Hepatic stellate cell (primary cell): ENCODE measurements around the gene QRICH1.

Experiments
- DNase-seq: peaks from one replicate; pipeline ENCODE4 v3.0.0; 2011; ENCODE audit warnings: low spot score

QRICH1 gene

DNA sequence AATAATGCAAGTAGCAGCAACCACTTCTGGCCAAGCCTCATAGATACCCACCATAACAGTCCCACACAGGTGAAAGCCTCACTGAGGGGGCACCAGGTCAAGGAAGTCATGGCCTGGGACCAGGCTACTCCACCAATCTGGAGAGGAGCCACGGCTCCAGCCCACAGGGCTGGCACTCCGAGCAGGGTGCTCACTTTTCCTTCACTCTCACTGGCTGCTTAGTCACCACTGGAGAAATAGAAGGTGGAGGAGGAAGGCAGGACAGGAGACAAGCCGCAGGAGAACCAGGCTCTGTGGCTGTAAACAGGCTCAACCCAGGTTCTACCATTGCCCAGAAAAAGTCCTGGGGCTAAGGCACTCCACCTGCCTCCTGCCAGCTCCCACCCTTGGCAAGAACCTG is 25.6 kb upstream of the QRICH1 start:
- DNase-seq: peak; percentile 65

DNA sequence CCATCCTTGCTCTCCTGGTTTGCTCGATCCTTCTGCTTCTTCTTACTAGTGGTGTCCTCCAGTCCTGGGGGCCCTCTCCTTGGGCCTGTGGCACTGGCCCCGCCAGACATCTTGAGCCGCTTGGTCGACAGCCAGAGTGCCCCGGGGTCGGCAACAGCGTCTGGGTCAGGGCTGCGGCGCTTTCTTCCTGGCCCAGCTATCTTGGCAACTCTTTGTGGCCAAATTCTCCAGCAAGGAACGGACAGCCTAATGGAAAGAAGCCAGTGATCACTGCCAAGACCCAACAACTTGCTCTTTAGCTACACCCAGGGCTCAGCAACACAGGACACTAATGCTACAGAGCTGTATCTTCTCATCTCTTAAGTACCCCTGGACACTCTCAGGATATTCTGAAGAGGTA is 25.2 kb upstream of the QRICH1 start:
- no peak for DNase-seq

DNA sequence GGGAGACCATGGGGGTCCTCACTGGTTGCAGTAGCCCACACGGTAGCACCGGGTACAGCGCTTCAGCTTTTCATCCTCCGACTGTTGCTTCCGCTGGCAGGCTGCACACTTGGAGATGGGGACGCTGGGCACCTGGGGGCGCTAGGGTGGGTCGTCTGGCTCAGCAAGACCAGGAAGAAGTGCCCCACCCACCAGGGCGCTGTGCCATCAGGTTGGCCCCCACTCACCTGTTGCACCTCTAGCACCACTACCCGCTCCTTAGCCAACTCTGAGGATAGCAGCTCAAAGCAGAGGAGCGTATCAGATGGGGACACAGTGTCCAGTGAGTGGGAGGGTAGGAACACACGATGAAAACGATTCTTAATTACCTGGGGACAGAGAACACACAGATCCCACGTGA is 18.4 kb upstream of the QRICH1 start:
- DNase-seq: no peak

DNA sequence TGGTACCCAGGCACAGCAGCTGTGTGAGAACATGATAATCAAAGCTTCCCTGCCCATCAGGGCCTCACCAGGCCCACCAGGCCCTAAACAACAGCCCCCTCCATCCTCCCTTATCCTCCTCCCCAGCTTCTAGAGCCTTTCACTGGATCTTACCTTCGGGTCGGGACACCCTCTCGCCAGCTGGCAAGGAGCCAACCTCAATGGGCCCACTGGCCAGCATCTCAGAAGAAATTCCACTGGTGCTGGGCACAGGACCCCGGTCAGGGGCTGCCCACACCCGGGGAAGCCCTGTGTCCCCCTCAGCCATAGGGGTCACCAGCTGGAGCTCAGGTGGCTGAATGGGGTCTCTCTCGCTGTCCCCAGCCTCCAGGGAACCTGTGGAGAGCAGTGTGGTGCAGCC is 17.5 kb upstream of the QRICH1 start:
- DNase-seq: no peak

DNA sequence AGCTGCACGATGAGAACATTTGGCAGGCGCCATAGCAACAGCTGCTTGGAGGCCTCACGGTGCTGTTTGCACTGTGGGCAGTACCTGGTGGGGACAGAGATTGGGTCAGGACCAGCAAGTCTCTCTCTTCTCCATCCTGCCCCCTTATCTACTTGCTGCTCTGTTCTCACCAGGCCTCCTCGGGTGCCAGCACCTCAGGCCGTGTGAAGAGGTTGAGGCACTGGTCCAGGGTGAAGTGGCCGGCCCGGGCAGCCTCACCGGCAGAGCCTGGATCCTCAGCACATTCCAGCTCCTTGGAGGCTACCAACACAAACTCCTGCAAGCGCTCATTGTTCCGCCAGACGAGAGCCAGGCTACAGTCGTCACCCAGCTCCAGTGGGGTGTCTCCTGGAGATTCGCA is 16.9 kb upstream of the QRICH1 start:
- DNase-seq: no peak

DNA sequence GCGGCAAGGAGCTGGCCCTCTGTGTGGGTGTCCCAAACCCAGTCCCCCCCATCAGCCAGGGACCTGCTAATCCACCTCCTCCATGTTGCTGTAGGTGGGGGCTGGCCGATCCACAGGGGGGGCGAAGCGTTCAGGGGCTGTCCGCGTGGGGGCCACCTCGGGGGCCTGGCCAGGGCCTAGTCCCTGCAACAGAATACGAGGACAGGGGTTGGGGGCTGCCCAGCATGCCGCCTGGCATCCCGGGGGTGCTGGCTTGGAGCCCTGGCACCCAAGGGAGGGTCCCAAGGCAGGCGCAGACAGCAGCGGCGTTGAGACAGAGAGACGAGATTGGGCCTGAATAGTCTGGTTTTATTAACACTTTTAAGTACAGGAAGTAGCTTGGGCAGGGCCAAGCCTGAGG is 14.5 kb upstream of the QRICH1 start:
- DNase-seq: no peak

DNA sequence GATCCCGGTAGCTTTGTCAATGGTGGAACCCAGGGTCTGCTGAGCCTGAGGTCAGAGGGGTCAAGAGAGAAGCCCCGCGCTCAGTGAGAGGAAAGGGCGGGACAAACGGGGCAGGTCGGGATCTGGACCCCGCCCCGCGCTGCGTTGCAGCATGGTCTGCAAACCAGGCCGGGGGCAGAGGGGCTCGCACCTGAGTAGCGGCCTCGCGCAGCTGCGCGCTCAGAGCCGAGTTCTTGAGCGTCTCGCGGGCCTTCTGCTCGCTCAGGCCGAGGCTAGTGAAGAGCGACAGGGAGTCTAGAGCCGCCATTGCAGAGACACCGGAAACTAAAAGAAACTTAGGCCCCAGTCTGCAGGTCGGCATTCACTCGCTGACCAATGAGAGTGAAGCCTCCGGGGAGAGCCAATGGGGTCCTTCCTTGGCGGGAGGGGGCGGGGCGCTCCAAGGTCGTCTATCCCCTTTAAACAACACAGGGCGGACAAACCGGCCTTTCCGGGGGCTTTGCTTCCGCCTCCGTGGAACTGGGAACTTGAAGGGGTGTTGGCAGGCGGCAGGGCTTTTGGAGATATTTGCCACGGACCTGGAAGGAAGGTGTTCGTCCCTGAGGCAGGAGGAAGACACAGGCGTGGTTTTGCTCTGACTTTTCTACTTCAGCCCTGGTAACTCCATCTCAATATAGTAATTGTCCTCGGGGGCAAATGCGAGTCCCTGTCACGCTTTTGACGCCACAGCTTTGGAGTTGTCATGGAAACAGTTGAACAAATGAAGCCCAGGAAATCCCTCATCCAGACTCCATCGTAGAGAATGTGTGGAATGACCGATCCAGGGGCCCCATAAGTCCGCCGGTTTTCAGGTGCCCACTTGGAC is 10.8 kb upstream of the QRICH1 start, which contains the start of gene QARS1:
Gene QARS1, minus strand, starts transcription at position 331 of the 865 bp plus-strand sequence. Its CDS starts 24 bp downstream, at position 307.
- DNase-seq: peak; percentile 99

DNA sequence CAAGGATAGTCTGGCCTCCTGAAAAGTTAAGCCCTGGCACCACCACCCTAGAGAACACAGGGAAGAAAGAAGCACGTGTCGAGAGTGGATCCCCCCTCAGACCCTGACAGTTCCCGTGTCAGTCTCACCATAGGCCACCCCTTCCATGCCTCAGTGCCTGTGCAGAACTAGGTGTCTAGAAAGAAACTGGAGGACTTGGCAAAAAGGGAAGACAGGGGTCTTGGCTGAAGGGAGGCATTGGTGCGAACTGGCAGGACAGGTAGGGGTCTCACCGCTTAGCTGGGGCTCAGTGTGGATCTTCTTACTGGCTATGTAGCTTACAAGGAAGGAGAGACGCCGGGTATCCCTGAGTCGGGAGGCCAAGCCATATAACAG is 10.2 kb upstream of the QRICH1 start:
- DNase-seq: no peak

DNA sequence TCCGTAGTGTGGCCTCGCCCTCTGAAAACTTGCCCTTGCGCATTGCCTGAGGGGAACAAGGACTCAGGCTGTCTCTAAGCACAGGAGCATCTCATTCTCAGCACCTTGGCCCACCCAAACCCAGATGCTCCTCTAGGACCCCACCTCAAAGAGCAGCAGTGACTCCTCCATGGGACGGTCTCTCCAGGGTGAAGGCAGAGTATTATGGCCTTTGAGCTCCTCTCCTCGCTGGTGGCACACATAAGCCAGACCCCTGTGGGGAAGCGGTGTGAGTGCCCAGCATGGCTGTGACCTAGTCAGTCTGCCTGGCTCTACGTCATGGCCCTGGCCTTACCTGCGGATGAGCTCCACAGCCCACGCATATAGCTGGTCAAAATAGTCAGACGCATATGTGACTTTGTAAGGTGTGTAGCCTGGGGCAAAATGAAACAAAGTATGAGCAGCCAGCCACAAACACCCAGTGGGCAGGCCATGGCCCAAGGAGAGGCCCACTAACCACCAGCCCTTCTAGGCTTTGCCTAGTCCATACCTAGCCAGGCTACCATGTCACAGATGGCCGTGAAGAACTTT is 6.3 kb upstream of the QRICH1 start:
- DNase-seq: no peak

DNA sequence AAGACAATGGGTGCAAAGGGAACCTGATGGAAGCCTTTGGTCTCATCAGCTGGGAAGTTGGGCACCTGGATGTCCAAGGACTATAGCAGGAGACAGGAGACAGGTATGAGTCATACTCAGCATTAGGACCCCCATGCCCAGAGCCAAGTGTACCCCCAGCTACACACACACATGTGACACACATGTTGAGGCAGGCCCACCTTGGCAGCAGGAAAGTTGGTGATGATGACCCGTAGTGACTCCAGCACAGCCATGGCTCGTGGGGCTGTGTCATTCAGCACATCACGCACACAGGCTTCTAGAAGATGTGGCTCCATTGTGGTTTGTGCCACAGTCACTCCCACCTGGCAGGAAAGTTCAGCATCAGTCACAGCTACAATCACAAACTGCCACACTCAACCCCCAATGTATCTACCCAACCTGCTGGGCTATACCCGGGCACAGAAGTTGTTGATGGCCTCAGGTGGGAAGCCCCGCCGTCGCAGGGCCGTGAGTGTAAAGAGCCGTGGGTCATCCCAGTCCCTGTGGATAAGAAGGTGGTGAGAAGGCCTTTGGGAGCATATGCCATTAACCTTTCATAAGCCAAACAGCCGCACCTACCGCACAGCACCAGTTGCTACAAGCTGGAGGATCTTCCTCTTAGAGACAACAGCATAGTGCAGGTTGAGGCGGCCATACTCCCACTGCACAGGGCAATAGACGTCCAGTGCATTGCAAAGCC is 5.2 kb upstream of the QRICH1 start:
- no peak for DNase-seq

DNA sequence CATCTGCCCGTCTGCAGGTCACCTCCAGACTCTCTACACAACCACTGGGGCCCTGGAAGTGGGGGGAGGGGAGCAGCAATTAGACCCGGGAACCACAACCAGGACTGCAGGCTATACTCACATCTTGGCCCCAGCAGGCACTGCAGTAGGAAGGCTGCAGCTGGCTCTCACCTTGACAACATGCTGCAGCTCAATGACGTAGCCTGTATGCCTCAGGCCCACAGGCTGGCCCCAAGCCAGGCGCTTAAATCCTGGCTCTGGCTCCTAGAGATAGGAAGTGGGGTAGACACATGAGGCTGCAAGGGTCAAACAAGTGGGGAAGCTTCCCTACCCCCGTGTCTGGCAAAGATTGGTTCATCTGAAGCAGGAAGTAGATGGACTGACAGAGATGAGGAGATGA is 4.6 kb upstream of the QRICH1 start:
- no peak for DNase-seq

DNA sequence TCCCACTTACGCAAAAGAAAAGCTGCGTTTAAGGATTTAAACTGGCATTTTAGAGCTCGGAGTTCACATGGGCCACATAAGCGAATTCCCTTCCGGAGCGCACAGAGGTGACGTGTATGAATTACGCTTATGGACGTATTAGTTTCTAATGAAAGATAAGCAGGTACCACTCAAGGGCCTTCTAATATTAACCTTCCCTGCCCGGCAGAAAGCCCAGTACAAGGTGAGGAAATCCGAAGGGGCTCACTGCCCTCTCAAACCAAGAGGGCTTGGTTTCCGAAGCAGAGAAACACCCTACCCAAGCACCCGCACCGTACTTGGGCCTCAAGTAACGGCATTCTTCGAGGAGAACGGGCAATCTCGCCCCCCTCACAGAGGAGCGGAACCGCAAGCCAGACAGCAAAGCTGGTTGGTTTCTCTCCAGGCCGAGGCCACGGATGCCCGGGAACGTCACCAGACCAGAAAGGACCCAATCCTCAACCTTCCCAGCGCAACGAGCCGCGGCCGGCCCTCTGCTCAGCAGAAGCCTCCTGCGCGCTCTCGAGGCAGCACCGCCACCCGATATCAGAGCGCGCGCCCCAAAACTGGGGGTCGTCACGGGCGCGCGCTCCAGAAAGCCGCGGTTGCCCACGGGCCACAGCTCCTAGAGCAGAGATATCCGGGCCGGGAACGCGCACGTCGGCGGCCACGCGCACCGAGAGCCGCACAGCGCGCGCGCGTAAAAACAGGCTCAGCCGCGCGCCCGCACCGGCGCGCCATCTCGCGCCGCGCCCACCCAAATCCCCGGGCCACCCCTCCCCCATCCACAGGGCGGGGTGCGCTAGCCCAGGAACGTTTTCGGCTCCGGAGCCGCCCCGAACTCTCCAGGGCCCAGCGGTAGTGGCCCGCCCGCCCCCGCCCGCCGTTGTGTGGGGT is 676 bp downstream of the QRICH1 start:
- DNase-seq: peak; percentile 68

DNA sequence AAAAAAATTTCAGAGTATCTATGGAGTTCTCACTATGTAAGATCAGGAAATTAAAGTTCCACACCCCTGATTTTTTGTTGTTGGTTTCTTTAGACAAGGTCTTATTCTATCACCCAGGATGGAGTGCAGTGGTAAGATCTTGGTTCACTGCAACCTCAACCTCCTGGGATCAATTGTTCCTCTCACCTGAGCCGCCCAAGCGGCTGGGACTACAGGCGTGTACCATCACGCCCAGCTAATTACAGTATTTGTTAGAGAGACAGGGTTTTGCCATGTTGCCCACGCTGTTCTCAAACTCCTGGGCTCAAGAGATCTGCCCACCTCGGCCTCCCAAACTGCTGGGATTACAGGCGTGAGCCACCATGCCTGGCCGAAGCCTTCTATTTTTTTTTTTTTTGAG is 12.4 kb downstream of the QRICH1 start:
- no peak for DNase-seq

DNA sequence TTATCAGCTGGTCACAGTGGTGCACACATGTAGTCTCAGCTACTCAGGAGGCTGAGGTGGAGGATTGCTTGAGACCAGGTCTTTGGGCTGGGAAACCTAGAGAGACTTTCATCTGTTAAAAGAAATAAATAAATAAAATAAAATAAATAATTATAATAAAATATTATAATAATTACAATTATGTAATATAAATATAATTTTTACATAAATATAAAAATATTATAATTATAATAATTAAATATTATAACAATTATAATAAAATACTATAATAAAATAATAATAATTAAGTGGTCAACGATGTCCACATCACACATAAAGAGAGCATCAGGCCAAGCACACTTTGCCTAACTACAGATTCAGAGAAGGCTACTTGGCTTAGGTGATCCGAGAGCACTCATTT is 14.6 kb downstream of the QRICH1 start:
- DNase-seq: no peak

DNA sequence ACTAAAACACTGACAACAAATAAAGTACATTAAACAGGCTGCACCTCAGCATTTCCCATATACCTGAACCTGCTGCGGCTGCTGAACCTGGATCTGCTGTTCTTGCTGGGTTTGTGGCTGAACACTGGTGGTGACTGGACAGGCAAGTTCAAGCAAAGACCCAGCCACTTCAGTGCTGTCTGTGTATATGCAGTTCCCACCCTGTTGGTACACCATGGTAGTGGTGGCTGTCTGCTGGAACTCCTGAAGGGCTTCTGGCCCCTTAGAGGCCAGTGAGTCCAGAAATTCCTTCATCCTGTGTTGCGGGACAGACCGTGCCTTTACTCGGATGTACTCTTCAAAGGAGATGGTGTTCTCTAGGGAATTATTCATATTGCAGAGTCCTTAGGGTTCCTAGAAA is 17.2 kb downstream of the QRICH1 start:
- DNase-seq: no peak

DNA sequence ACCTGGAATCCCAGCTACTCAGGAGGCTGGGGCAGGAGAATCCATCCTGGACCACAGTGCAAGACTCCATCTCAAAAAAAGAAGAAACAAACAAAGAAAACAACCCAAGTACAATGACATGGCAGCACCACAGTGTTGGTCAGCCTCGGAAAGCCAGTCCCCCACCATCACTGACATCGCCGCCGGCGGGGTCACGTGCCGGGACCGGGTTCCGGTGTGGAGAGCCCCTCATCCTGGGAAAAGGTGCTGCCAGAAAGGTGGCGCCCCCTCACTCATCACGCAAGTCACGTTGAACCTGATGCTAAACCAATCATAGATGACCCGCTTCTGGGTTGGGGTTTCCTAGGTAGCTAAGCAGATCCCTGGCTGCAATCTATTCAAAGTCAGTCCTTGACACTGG is 17.8 kb downstream of the QRICH1 start:
- DNase-seq: no peak

DNA sequence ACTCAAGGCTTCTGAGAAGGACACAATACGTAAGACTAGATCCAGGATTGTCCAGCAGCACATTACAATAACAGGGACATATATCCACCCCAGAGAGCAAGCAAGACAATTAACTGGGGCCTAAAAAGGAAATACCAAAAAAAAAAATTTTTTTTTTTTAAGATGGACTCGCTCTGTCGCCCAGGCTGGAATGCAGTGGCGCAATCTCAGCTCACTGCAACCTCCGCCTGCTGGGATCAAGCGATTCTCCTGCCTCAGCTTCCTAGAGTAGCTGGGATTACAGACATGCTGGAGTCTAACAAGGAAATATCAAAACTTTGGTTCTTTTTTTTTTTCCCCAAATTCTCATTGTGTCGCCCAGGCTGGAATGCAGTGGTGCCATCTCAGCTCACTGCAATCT is 35.9 kb downstream of the QRICH1 start:
- no peak for DNase-seq

DNA sequence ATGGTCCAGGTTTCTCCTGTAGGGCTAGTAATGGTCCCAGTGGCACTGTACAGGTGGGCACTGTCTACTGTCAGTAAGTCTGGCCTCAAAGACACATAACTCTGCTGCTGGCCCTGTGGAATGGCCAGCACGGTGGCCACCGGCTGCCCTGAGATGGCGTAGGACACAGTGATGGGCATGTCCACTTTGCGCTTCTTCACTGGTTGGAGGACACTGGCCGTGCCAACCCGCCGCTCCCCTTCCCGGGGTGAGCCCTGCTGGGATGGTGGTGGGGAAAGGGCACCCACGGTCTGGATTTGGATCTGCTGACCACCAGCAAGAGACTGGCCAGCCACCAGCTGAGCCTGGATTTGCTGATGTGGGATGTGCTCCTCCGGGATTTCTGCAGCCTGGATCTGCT is 36.6 kb downstream of the QRICH1 start:
- DNase-seq: no peak

DNA sequence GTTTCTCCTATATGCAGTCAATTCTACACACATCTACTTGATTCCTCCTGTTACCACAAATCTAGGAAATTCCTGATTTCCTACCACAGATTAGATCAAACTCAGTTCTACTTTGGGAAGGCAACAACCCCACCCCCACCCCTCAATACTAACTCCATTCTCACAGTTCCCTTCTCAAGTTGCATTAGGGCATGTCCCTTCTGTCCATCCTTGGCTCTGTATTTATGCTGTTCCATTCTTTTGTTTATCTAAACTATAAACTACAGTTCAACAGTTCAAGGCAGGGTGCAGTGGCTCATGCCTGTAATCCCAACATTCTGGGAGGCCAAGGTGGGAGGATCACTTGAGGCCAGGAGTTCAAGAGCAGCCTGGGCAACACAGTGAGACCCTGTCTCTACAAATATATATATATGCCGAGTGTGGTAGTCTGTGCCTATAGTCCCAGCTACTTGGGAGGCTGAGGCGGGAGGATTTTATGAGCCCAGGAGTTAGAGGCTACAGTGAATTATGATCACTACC is 39.5 kb downstream of the QRICH1 start:
- DNase-seq: no peak

DNA sequence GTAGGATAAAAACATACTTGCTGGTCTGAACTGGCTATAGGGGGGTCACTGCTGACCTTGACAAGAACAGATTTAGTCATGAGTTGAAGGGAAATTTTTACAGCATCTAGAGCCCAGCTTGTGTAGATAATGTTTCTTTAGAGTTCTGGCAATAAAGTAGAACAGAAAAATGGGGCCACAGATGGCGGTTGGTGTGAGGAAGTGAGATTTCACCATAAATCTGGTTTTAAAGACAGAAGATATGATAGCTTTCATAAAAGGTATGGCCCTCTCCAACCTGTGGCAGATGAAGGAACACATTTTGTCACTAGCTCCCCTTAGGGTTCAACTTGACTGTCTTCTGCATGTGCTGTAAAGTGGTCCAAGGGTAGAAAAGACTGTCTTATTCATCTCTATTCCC is 40.3 kb downstream of the QRICH1 start:
- DNase-seq: no peak

DNA sequence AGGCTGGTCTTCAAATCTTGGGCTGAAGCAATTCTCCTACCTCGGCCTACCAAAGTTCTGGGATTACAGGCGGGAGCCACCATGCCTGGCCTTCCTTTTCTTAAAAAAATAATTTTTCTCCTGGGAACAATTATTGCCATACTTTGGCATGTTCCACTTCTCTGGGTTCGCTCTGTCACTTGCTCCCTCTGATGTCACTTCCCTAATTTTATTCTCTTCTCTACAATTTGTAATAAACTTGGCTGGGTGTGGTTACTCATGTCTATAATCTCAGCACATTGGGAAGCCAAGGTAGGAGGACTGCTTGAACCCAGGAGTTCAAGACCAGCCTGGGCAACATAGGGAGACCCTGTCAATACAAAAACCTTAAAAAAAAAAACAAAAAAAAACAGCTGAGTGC is 58.6 kb downstream of the QRICH1 start:
- no peak for DNase-seq

DNA sequence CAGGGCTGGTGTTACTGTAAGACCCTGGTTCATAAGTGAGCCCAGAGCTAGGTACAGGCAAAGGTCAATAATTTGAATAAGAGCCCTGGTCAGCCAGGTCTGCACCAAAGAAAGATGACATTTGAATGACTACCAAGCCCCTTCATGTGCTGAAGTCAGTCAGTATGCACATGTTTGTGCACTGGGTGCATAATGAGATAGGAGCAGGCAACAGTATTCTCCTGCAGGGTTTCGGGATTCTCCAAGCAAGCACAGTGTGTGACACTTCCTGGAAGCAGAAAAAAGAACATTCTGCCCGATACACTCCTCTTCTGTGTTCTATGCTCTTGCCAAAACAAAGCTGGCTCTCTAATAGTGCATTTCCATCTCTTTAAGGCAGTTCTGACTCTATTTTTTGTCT is 59.2 kb downstream of the QRICH1 start:
- no peak for DNase-seq
